Testis (tissue), 3 donors: ENCODE data around the gene ATP11A. TPM values are rescaled to one million over a fixed set of nuclear protein-coding genes. Genes with fewer than 3 reads are reported as not detected.
"Not testable (repeated sequence)": the region's sequence is repeated elsewhere in the genome, so short reads cannot be mapped to it uniquely, and the experiment has no call there.

Experiments
- DNase-seq: peaks from one replicate; pipeline ENCODE4 v3.0.0-alpha.2; 2019
- H3K27ac ChIP-seq, 2 donors: fragments of 200-600 bp; sonication (generic); one replicate each; pipeline ENCODE4 v1.5.1; 2019
- H3K27me3 ChIP-seq: fragments of 200-600 bp; sonication (generic); one replicate; pipeline ENCODE4 v1.5.1; 2019
- H3K36me3 ChIP-seq: fragments of 200-600 bp; sonication (generic); one replicate; pipeline ENCODE4 v1.5.1; 2017; ENCODE audit warnings: low read depth; ENCODE audit errors: missing control alignments
- H3K4me1 ChIP-seq: fragments of 200-600 bp; sonication (generic); one replicate; pipeline ENCODE4 v1.5.1; 2019
- H3K4me3 ChIP-seq, 2 donors: fragments of 200-600 bp; sonication (generic); one replicate each; pipeline ENCODE4 v1.5.1; 2017 to 2019
- H3K9me3 ChIP-seq: fragments of 200-600 bp; sonication (generic); one replicate; pipeline ENCODE4 v1.5.1; 2017
- POLR2A ChIP-seq: fragments of 450-650 bp; IDR thresholded peaks from one replicate; pipeline ENCODE4 v1.6.1; 2017; ENCODE audit warnings: antibody characterized with exemption, mild to moderate bottlenecking, moderate library complexity
- WGBS, 2 donors: methylation state at CpG; one replicate each; pipeline ENCODE4 v1.1.5; 2018; 5-methylcytosine and 5-hydroxymethylcytosine counted together
- intact Hi-C: fragments of 100-400 bp; cut with DNase I; formaldehyde crosslinking; loops from one replicate; pipeline ENCODE4 v1.15.1; 2023; ENCODE audit warnings: low total_unique reads
- polyA plus RNA-seq: library from polyadenylated mRNA; stranded (reverse); fragments of 350-450 nt; fragmentation: Illumina TruSeq; extraction: RNeasy Lipid Tissue Mini Kit (QIAGEN cat#74804); gene quantifications from one replicate; pipeline ENCODE4 v1.2.3, GENCODE V29; 2014; ENCODE audit warnings: low read depth, low replicate concordance; ENCODE audit not compliant: insufficient read depth
- total RNA-seq, 2 donors: library from RNA; depleted of rRNA; stranded (reverse); fragments of >200 nt; gene quantifications; one replicate each; pipeline ENCODE4 v1.2.3, GENCODE V29; 2016
- TF ChIP-seq, protein P1 (sequence below), 3 experiments: fragments of 450-650 bp in 2 of 3; fragments of 200-600 bp in 1 of 3; sonication (generic) in 1 of 3; IDR thresholded peaks; one replicate each; pipeline ENCODE4 v1.5.1; 2016 to 2019; ENCODE audit warnings: antibody characterized with exemption in 3 of 3, mild to moderate bottlenecking in 2 of 3, moderate library complexity in 1 of 3

ATP11A gene
- total and polyA plus RNA-seq, 3 donors from 2014 or later, result 34.4 to 122 (median 112) TPM

GRCh38 chr13:112680741-112681360 is 9.0 kb upstream of the ATP11A start:
- WGBS, 2 donors, result 88 to 91% methylated on average over 12 to 17 of the region's 17 CpGs
- Histone ChIP-seq H3K9me3 (no peaks in the 10 kb centered on the region), H3K27ac (no peak overlapping the region), H3K27me3 (no peaks in the 10 kb centered on the region), H3K36me3 (no peaks in the 10 kb centered on the region), H3K4me1 (no peaks in the 10 kb centered on the region), H3K4me3 (no peak overlapping the region)
- no peak for DNase-seq
- intact Hi-C loops, result no loop called here
- TF ChIP-seq, protein P1, sequence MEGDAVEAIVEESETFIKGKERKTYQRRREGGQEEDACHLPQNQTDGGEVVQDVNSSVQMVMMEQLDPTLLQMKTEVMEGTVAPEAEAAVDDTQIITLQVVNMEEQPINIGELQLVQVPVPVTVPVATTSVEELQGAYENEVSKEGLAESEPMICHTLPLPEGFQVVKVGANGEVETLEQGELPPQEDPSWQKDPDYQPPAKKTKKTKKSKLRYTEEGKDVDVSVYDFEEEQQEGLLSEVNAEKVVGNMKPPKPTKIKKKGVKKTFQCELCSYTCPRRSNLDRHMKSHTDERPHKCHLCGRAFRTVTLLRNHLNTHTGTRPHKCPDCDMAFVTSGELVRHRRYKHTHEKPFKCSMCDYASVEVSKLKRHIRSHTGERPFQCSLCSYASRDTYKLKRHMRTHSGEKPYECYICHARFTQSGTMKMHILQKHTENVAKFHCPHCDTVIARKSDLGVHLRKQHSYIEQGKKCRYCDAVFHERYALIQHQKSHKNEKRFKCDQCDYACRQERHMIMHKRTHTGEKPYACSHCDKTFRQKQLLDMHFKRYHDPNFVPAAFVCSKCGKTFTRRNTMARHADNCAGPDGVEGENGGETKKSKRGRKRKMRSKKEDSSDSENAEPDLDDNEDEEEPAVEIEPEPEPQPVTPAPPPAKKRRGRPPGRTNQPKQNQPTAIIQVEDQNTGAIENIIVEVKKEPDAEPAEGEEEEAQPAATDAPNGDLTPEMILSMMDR (IDR thresholded peaks at IDR 0.05), result no peak
- TF ChIP-seq POLR2A, result no peak

DNA sequence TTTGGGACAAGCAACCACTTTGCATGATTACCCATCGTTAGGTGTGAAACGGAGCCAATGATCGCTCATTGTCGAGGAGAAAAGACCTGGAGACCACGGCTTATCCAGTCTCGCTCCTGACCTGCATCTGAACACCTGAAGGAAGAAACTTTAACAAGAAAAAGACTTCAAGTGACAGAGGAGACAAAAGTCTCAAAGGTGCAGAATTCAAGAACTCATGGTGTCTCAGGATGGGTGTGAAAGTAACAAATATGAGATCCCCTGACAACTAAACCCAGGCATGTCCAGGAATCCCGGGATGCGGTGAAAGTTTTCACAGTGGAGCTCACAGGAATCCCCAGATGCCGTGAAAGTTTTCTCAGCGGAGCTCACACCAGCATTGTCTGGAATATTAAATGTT is 6.3 kb upstream of the ATP11A start:
- H3K36me3 ChIP-seq, result no peaks in the 10 kb centered on the region
- intact Hi-C loops, result no loop called here
- no peak overlapping the region for H3K4me3 ChIP-seq
- H3K9me3 ChIP-seq, result no peaks in the 10 kb centered on the region
- DNase-seq, result no peak
- no peaks in the 10 kb centered on the region for H3K4me1 ChIP-seq
- TF ChIP-seq, protein P1 (IDR thresholded peaks at IDR 0.05), result no peak
- TF ChIP-seq POLR2A, result no peak
- H3K27me3 ChIP-seq, result no peaks in the 10 kb centered on the region
- no peak overlapping the region for H3K27ac ChIP-seq
- 89 to 91% methylated on average over 10 of the region's 10 CpGs for WGBS, 2 donors

GRCh38 chr13:112684071-112684845 is 5.6 kb upstream of the ATP11A start:
- H3K27me3 ChIP-seq, result no peaks in the 10 kb centered on the region
- TF ChIP-seq, protein P1 (IDR thresholded peaks at IDR 0.05), result no peak
- no peak for TF ChIP-seq POLR2A
- no peaks in the 10 kb centered on the region for H3K9me3 ChIP-seq
- no peak for DNase-seq
- H3K36me3 ChIP-seq, result no peaks in the 10 kb centered on the region
- H3K4me3 ChIP-seq, result no peak overlapping the region
- WGBS, 2 donors, result 91 to 95% methylated on average over 18 of the region's 18 CpGs
- H3K4me1 ChIP-seq, result peaks cover 5% of the 10 kb centered on the region
- intact Hi-C loops, result no loop called here
- no peak overlapping the region for H3K27ac ChIP-seq

DNA sequence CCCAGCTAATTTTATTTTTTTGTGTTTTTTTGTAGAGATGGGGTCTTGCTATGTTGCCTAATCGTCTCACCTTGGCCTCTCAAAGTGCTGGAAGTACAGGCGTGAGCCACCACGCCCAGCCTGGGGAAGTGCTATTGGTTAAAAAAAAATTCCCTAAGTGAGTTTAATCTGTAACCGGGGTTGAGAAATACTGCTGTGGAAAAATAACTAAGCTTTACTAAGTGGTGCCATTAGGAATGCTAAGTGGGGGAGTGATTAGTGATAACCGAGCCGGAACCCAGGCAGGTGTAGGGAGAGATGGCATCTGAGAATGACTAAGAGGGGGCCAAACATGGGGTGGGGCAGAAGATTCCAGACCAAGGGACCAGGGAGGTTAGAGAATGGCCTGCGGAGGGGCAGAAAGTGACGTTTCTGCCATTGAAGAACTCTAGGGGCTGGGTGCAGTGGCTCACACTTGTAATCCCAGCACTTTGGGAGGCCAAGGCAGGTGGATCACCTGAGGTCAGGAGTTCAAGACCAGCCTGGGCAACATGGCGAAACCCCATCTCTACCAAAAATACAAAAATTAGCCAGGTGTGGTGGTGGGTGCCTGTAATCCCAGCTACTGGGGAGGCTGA is 4.5 kb upstream of the ATP11A start:
- DNase-seq, H3K4me1 ChIP-seq, H3K27me3 ChIP-seq, H3K27ac ChIP-seq, H3K36me3 ChIP-seq, H3K9me3 ChIP-seq, H3K4me3 ChIP-seq, intact Hi-C loops: not testable (repeated sequence)
- 86% methylated on average over 9 of the region's 9 CpGs for WGBS, 2 donors

DNA sequence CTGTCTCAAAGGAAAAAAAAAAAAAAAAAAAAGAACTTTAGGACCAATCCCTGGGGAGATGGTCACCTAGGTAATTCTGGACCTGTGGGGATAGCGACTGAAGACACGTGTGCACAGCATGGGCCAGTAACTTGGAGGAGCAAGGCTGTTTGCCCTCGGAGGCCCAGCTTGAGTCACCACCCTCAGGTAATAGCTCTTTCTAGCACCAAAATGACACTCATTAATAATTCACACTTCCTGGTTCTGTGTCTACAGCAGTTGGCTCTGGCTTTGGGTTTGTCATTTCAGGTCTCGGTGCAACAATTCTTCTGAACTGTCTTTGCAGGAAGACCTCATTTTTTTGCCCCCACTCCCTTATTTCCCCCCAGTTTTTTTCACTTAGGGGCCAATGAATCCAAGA is 3.9 kb upstream of the ATP11A start:
- WGBS, 2 donors, result 89 to 92% methylated on average over 4 of the region's 4 CpGs
- Histone ChIP-seq H3K4me1 (peaks cover 7% of the 10 kb centered on the region), H3K4me3 (no peak overlapping the region), H3K27ac (no peak overlapping the region), H3K27me3 (no peaks in the 10 kb centered on the region), H3K9me3 (no peaks in the 10 kb centered on the region), H3K36me3 (no peaks in the 10 kb centered on the region)
- TF ChIP-seq, protein P1 (IDR thresholded peaks at IDR 0.05), result no peak
- no peak for TF ChIP-seq POLR2A
- DNase-seq, result no peak
- intact Hi-C loops, result no loop called here
